H1 (cell line): ENCODE data around the gene SMAD7. TPM values are rescaled to one million over a fixed set of nuclear protein-coding genes. Genes with fewer than 3 reads are reported as not detected.
A peak's percentile ranks its signal among the peaks of the same experiment; 100 is the strongest.

Experiments used
- CTCF ChIA-PET: fragments of 300-600 bp; sonication (Branson Sonifier 250); formaldehyde crosslinking; loops from one replicate; lab custom pipeline; 2021; ENCODE audit not compliant: partially characterized antibody; lab: Charles Lee
- POLR2A ChIA-PET: fragments of 300-600 bp; sonication (Branson Sonifier 250); formaldehyde crosslinking; loops from one replicate; lab custom pipeline; 2021; ENCODE audit warnings: inconsistent platforms; ENCODE audit not compliant: partially characterized antibody; lab: Charles Lee
- DNase-seq, 2 experiments: peaks; one replicate each; pipeline versions ENCODE4 v3.0.0 to v3.0.0-alpha.2; 2010 to 2022; ENCODE audit warnings: low spot score in 2 of 2, low read depth in 1 of 2, mixed read lengths in 1 of 2
- FAIRE-seq: peaks from 2 replicates; lab custom pipeline; 2011; peaks lifted over from hg19 to GRCh38; lab: Jason Lieb, UNC
- H2AFZ ChIP-seq: 2 replicates; pipeline ENCODE4 v1.8.1; 2012; ENCODE audit warnings: low read length, inconsistent platforms
- H2AK5ac ChIP-seq: 2 replicates; pipeline ENCODE4 v1.6.1; 2013; ENCODE audit warnings: low read depth, low read length
- H2BK120ac ChIP-seq: replicated peaks from 2 replicates; pipeline ENCODE3; 2013; ENCODE audit warnings: low read depth, low read length, inconsistent platforms
- H2BK12ac ChIP-seq: 2 replicates; pipeline ENCODE4 v1.6.1; 2013; ENCODE audit warnings: low read depth, low read length
- H2BK15ac ChIP-seq: 2 replicates; pipeline ENCODE4 v1.6.1; 2013; ENCODE audit warnings: low read length
- H2BK20ac ChIP-seq: 2 replicates; pipeline ENCODE4 v1.6.1; 2013; ENCODE audit warnings: low read length
- H2BK5ac ChIP-seq: 2 replicates; pipeline ENCODE4 v1.6.1; 2013; ENCODE audit warnings: low read depth, low read length
- H3K14ac ChIP-seq: 2 replicates; pipeline ENCODE4 v1.6.1; 2013; ENCODE audit warnings: inconsistent platforms; ENCODE audit not compliant: insufficient read length
- H3K18ac ChIP-seq: 2 replicates; pipeline ENCODE4 v1.6.1; 2013; ENCODE audit warnings: low read length; ENCODE audit errors: extremely low read depth
- H3K23ac ChIP-seq: 2 replicates; pipeline ENCODE4 v1.6.1; 2013; ENCODE audit warnings: inconsistent platforms; ENCODE audit not compliant: insufficient read length
- H3K23me2 ChIP-seq: 2 replicates; pipeline ENCODE4 v1.6.1; 2013; ENCODE audit warnings: low read depth, low read length
- H3K27ac ChIP-seq: 2 replicates; pipeline ENCODE4 v1.6.1; 2011; ENCODE audit warnings: low read depth, low read length, inconsistent platforms
- H3K27me3 ChIP-seq, 4 experiments: replicated peaks in 1 of 4; 1 replicate in 1 of 4; 2 replicates in 3 of 4; pipeline versions ENCODE4 v1.6.1 to v1.8.1; 2011 to 2013; ENCODE audit warnings: low read length in 3 of 4, mild to moderate bottlenecking in 3 of 4, inconsistent platforms in 2 of 4, mixed read lengths in 2 of 4, moderate library complexity in 1 of 4; ENCODE audit not compliant: control insufficient read depth in 3 of 4, insufficient read depth in 3 of 4; ENCODE audit errors: extremely low read depth in 1 of 4
- H3K36me3 ChIP-seq, 4 experiments: 2 replicates each; pipeline versions ENCODE4 v1.6.1 to v1.8.1; 2011 to 2013; ENCODE audit warnings: mild to moderate bottlenecking in 4 of 4, low read length in 3 of 4, moderate library complexity in 2 of 4, control low read depth in 1 of 4, inconsistent platforms in 1 of 4; ENCODE audit not compliant: insufficient read depth in 4 of 4, control insufficient read depth in 2 of 4
- H3K4ac ChIP-seq: replicated peaks from 2 replicates; pipeline ENCODE3; 2013; ENCODE audit warnings: low read length, low read depth, mixed read lengths, inconsistent platforms; ENCODE audit not compliant: insufficient read length
- H3K4me1 ChIP-seq, 4 experiments: replicated peaks in 1 of 4; 1 replicate in 1 of 4; 2 replicates in 3 of 4; pipeline versions ENCODE4 v1.6.1 to v1.8.1; 2011 to 2013; ENCODE audit warnings: low read length in 3 of 4, inconsistent platforms in 2 of 4, mixed read lengths in 1 of 4; ENCODE audit not compliant: insufficient read depth in 4 of 4, control insufficient read depth in 3 of 4
- H3K4me2 ChIP-seq, 2 experiments: 2 replicates each; pipeline versions ENCODE4 v1.6.1 to v1.8.1; 2011 to 2013; ENCODE audit warnings: low read depth in 2 of 2, low read length in 2 of 2, control low read depth in 1 of 2, inconsistent platforms in 1 of 2, mild to moderate bottlenecking in 1 of 2; ENCODE audit not compliant: insufficient read depth in 1 of 2
- H3K4me3 ChIP-seq, 4 experiments: fragments of 200-600, 300-600 bp in 1 of 4; sonication (generic), shearing (Covaris generic), sonication (Bioruptor Twin) in 1 of 4; 2 replicates each; pipeline versions ENCODE4 v1.5.1 to v1.8.1; 2011 to 2016; ENCODE audit warnings: low read length in 4 of 4, low read depth in 3 of 4, control low read depth in 2 of 4, inconsistent platforms in 2 of 4, mild to moderate bottlenecking in 2 of 4, mixed read lengths in 1 of 4, moderate library complexity in 1 of 4; ENCODE audit not compliant: insufficient read depth in 2 of 4; ENCODE audit errors: extremely low read depth in 1 of 4
- H3K56ac ChIP-seq: replicated peaks from 2 replicates; pipeline ENCODE3; 2013; ENCODE audit warnings: low read depth, mild to moderate bottlenecking, mixed read lengths, low read length, inconsistent platforms; ENCODE audit not compliant: insufficient read length
- H3K79me1 ChIP-seq: 2 replicates; pipeline ENCODE4 v1.6.1; 2013; ENCODE audit warnings: low read depth, low read length, control low read depth
- H3K79me2 ChIP-seq, 2 experiments: 2 replicates each; pipeline versions ENCODE4 v1.6.1 to v1.8.1; 2012 to 2013; ENCODE audit warnings: low read length in 2 of 2, mild to moderate bottlenecking in 2 of 2, inconsistent platforms in 1 of 2; ENCODE audit not compliant: insufficient read depth in 2 of 2, control insufficient read depth in 1 of 2
- H3K9ac ChIP-seq, 4 experiments: replicated peaks in 1 of 4; 1 replicate in 1 of 4; 2 replicates in 3 of 4; pipeline versions ENCODE4 v1.6.1 to v1.8.1; 2011 to 2013; ENCODE audit warnings: low read depth in 3 of 4, low read length in 3 of 4, control low read depth in 2 of 4, mild to moderate bottlenecking in 2 of 4, moderate library complexity in 2 of 4, inconsistent platforms in 1 of 4; ENCODE audit errors: extremely low read depth in 1 of 4
- H3K9me3 ChIP-seq, 2 experiments: 2 replicates each; pipeline versions ENCODE4 v1.6.1 to v1.8.1; 2012 to 2013; ENCODE audit warnings: mild to moderate bottlenecking in 2 of 2, moderate library complexity in 2 of 2, control low read depth in 1 of 2, inconsistent platforms in 1 of 2, low read depth in 1 of 2, low read length in 1 of 2, mixed read lengths in 1 of 2; ENCODE audit not compliant: insufficient read depth in 2 of 2
- H4K20me1 ChIP-seq, 2 experiments: replicated peaks in 1 of 2; 2 replicates each; pipeline versions ENCODE3 to v1.8.1; 2011 to 2013; ENCODE audit warnings: inconsistent platforms in 2 of 2, low read length in 2 of 2, mild to moderate bottlenecking in 1 of 2; ENCODE audit not compliant: insufficient read depth in 2 of 2, control insufficient read depth in 1 of 2
- H4K5ac ChIP-seq: 2 replicates; pipeline ENCODE4 v1.6.1; 2013; ENCODE audit warnings: low read length, low read depth, mixed read lengths, inconsistent platforms; ENCODE audit not compliant: insufficient read length
- H4K8ac ChIP-seq: 2 replicates; pipeline ENCODE4 v1.8.0; 2013; ENCODE audit warnings: mild to moderate bottlenecking, moderate library complexity, low read length, inconsistent platforms; ENCODE audit not compliant: insufficient read depth; ENCODE audit errors: extremely low read depth
- H4K91ac ChIP-seq: replicated peaks from 2 replicates; pipeline ENCODE3; 2013; ENCODE audit warnings: low read length, mixed read lengths, inconsistent platforms; ENCODE audit not compliant: insufficient read length
- BCL11A ChIP-seq, 2 experiments: IDR thresholded peaks; one replicate each; pipeline ENCODE4 v1.6.1; 2011; ENCODE audit warnings: low read depth in 2 of 2, low read length in 2 of 2, mild to moderate bottlenecking in 2 of 2
- BRCA1 ChIP-seq: IDR thresholded peaks from 2 replicates; pipeline ENCODE4 v1.6.1; 2012; ENCODE audit warnings: low read depth, low read length, improper control_type of control experiment
- EP300 ChIP-seq, 2 experiments: IDR thresholded peaks; 1 replicate in 1 of 2; 2 replicates in 1 of 2; pipeline ENCODE4 v1.6.1; 2011 to 2012; ENCODE audit warnings: low read depth in 2 of 2, low read length in 2 of 2, mild to moderate bottlenecking in 2 of 2, borderline replicate concordance in 1 of 2, inconsistent platforms in 1 of 2, moderate library complexity in 1 of 2
- JUN ChIP-seq: IDR thresholded peaks from 2 replicates; pipeline ENCODE4 v1.6.1; 2011; ENCODE audit warnings: low read depth, mild to moderate bottlenecking, improper control_type of control experiment, low read length
- YY1 ChIP-seq: IDR thresholded peaks from 2 replicates; pipeline ENCODE4 v1.6.1; 2011; ENCODE audit warnings: low read depth, mild to moderate bottlenecking, low read length
- WGBS, 2 experiments: shearing (Covaris generic) in 1 of 2; methylation state at CpG; one replicate each; pipeline versions ENCODE4 v1.1.6 to v1.1.7; 2013 to 2015; ENCODE audit warnings: low lambda C conversion rate in 2 of 2, mixed read lengths in 2 of 2, inconsistent platforms in 1 of 2, low coverage in 1 of 2, missing lambda C conversion rate in 1 of 2; ENCODE audit not compliant: insufficient replicate concordance in 2 of 2, insufficient coverage in 1 of 2, insufficient read length in 1 of 2; ENCODE audit errors: extremely low coverage in 1 of 2, missing lambda C conversion rate in 1 of 2; 5-methylcytosine and 5-hydroxymethylcytosine counted together
- polyA plus RNA-seq, 7 experiments: library from polyadenylated mRNA; depleted of rRNA in 3 of 7; stranded (reverse) in 5 of 7; unstranded in 2 of 7; fragments of >200 nt in 5 of 7; fragments of 200-250 nt in 2 of 7; gene quantifications; 1 replicate in 5 of 7; 2 replicates in 1 of 7; 4 replicates in 1 of 7; pipeline versions ENCODE4 v1.2.1 to v1.2.3, GENCODE V29; 2011 to 2013; ENCODE audit warnings: missing spikeins in 2 of 7, mixed read lengths in 2 of 7
- total RNA-seq: library from RNA; stranded (reverse); fragmentation: NEBNext Ultra II Directional; extraction: Animal tissue kit (Norgen Biotek cat#: 25700); gene quantifications from 2 replicates; pipeline ENCODE4 v1.2.1, GENCODE V29; 2021

Gene SMAD7
- total and polyA plus RNA-seq, 2 of the 8 experiments (the other 6 are each of a cell fraction or from before 2014, with no cell fraction given): 6.5 to 15.5 TPM

DNA sequence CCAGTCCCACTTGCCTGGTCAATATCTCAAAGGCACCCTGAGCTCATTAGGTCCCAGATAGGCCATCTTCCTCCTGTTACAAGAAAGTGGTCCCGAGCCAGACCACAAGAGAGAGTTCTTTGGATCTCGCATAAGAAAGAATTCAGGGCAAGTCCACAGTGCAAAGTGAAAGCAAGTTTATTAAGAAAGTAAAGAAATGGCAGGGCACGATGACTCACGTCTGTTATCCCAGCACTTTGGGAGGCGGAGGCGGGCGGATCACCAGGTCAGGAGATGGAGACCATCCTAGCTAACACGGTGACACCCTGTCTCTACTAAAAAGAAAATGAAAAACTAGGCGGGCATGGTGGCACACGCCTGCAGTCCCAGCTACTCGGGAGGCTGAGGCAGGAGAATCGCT lies 10.8 kb upstream of the SMAD7 start:
- no peak overlapping the region for H3K4me3 ChIP-seq
- no peak overlapping the region for H3K14ac ChIP-seq
- H3K79me1 ChIP-seq: no peaks in the 10 kb centered on the region
- TF ChIP-seq EP300 (IDR thresholded peaks at IDR 0.05; ENCODE audit: borderline replicate concordance in 1 of 2, low read depth in 2 of 2, low read length in 2 of 2) (no peak), BRCA1 (no peak), BCL11A (IDR thresholded peaks at IDR 0.05; ENCODE audit: low read depth in 2 of 2, low read length in 2 of 2) (no peak), JUN (no peak), YY1 (no peak)
- peaks cover 0 to 3% (median 1%) of the 10 kb centered on the region in 4 experiments; a peak in 2 of 7 replicates for H3K27me3 ChIP-seq
- no peak overlapping the region for H2AFZ ChIP-seq
- H4K8ac ChIP-seq: no peak overlapping the region
- no peaks in the 10 kb centered on the region for H3K23me2 ChIP-seq
- ChIA-PET POLR2A (interaction anchor here (0.8 to 2.8 kb wide), 4 partner anchors 9 to 27 kb away, joined by 3 to 16 read pairs (median 4); no protein-coding TSS in a partner anchor), CTCF (interaction anchor here (0.6 to 2.5 kb wide), 5 partner anchors 8 to 153 kb away, joined by 3 to 12 read pairs (median 3); no protein-coding TSS in a partner anchor)
- DNase-seq (no peak), FAIRE-seq (no peak)
- no peaks in the 10 kb centered on the region for H3K36me3 ChIP-seq
- H4K91ac ChIP-seq: no peak overlapping the region
- H3K4ac ChIP-seq: no peak overlapping the region
- no peaks in the 10 kb centered on the region for H3K79me2 ChIP-seq
- no peak overlapping the region for H3K4me2 ChIP-seq
- no peak overlapping the region; the same call in 1 of the 2 replicates for H2BK5ac ChIP-seq
- H3K27ac ChIP-seq: no peak overlapping the region
- no peak overlapping the region for H2BK20ac ChIP-seq
- no peaks in the 10 kb centered on the region for H4K20me1 ChIP-seq
- no peak overlapping the region for H2BK15ac ChIP-seq
- H3K4me1 ChIP-seq: peaks cover 9 to 17% (median 13%) of the 10 kb centered on the region in 4 experiments
- 85% methylated on average over 12 of the region's 12 CpGs; no CpG with 5 or more reads in 1 of the 2 experiments for WGBS, 2 experiments
- no peak overlapping the region for H3K56ac ChIP-seq
- no peak overlapping the region for H3K9ac ChIP-seq
- no peak overlapping the region for H3K23ac ChIP-seq
- no peak overlapping the region for H2AK5ac ChIP-seq
- H3K9me3 ChIP-seq: no peaks in the 10 kb centered on the region
- H2BK12ac ChIP-seq: peak overlapping the region; percentile 71; the same call in 1 of the 2 replicates
- H2BK120ac ChIP-seq: peak overlapping the region; percentile 75
- 0 out of 2 replicates have a peak overlapping the region, but pooled peaks have one; percentile 25 for H3K18ac ChIP-seq
- no peak overlapping the region for H4K5ac ChIP-seq
